ENCODE measurements around the gene EPHA8.

The EPHA8 gene

DNA sequence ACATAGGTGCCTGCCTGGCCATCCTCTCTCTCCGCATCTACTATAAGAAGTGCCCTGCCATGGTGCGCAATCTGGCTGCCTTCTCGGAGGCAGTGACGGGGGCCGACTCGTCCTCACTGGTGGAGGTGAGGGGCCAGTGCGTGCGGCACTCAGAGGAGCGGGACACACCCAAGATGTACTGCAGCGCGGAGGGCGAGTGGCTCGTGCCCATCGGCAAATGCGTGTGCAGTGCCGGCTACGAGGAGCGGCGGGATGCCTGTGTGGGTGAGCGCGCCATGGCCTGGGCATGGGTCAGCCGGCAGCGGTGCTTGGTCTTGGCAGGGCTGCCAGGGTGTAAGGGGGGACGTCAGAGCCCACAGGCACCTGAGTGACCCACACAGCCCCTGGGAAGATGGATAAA, 13.3 kb downstream of the EPHA8 start:
- ChIA-PET POLR2A (no interaction called here), CTCF (no interaction called here)
- no peak for DNase-seq (ENCODE audit: extremely low spot score)
- no peak for TF ChIP-seq FOXK2 (IDR thresholded peaks at IDR 0.05)
- TF ChIP-seq ELF4 (IDR thresholded peaks at IDR 0.05), result no peak
- TF ChIP-seq CTBP1 (IDR thresholded peaks at IDR 0.05; ENCODE audit: borderline replicate concordance), result no peak
- TF ChIP-seq ZNF384 (IDR thresholded peaks at IDR 0.05), result no peak
- TF ChIP-seq NFRKB (IDR thresholded peaks at IDR 0.05), result no peak
- TF ChIP-seq FOXA1 (IDR thresholded peaks at IDR 0.05), result no peak
- TF ChIP-seq SP1 (IDR thresholded peaks at IDR 0.05), result no peak
- TF ChIP-seq HDGF (IDR thresholded peaks at IDR 0.05; ENCODE audit: borderline replicate concordance), result no peak
- TF ChIP-seq TARDBP (IDR thresholded peaks at IDR 0.05), result no peak
- TF ChIP-seq L3MBTL2 (conservative IDR thresholded peaks at IDR 0.05), result no peak
- no peak for TF ChIP-seq BHLHE40 (IDR thresholded peaks at IDR 0.05; ENCODE audit: borderline replicate concordance)
- no peak for TF ChIP-seq ARNT (IDR thresholded peaks at IDR 0.05)
- TF ChIP-seq FOXM1 (IDR thresholded peaks at IDR 0.05; ENCODE audit: borderline replicate concordance), result no peak
- no peak for TF ChIP-seq SUZ12 (IDR thresholded peaks at IDR 0.05)
- TF ChIP-seq PKNOX1 (IDR thresholded peaks at IDR 0.05), result no peak
- no peak for TF ChIP-seq LEF1 (IDR thresholded peaks at IDR 0.05; ENCODE audit: borderline replicate concordance)

GRCh38 chr1:22578732-22579361, 15.6 kb downstream of the EPHA8 start:
- DNase-seq (ENCODE audit: extremely low spot score), result no peak
- CTCF ChIA-PET, result no interaction called here

DNA sequence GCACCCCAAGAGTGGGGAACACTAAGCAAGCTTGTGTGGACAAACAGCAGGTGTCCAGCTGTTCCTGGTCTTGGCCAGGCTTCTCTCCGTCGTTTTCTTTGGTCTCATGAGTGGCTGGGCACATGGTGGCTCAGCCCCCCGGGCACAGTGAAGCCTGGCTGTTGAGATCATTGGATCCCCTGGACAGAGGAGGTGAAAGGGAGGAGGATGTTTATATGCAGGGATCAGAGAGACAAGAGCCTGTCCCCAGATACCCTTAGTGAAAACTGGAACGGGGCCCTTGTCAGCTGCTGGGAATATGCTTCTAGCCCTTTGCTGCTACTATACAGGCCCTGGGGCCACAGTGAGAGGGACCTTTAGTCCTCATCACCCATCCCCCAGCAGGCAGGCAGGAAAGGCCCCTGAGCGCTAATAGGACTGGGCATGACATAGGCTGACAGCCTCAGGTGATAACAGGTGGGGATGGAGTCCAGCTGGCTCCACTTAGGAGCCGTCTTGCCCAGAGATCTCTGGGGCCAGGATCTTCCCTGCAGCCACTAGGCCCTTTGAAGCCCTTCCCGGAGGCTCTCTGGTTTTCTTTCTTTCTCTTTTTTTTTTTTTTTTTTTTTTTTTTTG, 16.4 kb downstream of the EPHA8 start:
- ChIA-PET CTCF (no interaction called here), POLR2A (no interaction called here)
- no peak for DNase-seq (ENCODE audit: extremely low spot score)
- no peak for TF ChIP-seq FOXK2 (IDR thresholded peaks at IDR 0.05)

More at GRCh38 chr1:22578732-22579361, 15.6 kb downstream of the EPHA8 start:
- TF ChIP-seq ZNF384 (IDR thresholded peaks at IDR 0.05), result no peak
- TF ChIP-seq ARNT (IDR thresholded peaks at IDR 0.05), result no peak
- TF ChIP-seq FOXM1 (IDR thresholded peaks at IDR 0.05; ENCODE audit: borderline replicate concordance), result no peak
- no peak for TF ChIP-seq LEF1 (IDR thresholded peaks at IDR 0.05; ENCODE audit: borderline replicate concordance)
- no peak for TF ChIP-seq NFRKB (IDR thresholded peaks at IDR 0.05)
- TF ChIP-seq FOXA1 (IDR thresholded peaks at IDR 0.05), result no peak
- TF ChIP-seq BHLHE40 (IDR thresholded peaks at IDR 0.05; ENCODE audit: borderline replicate concordance), result no peak
- TF ChIP-seq ELF4 (IDR thresholded peaks at IDR 0.05), result no peak
- TF ChIP-seq FOXK2 (IDR thresholded peaks at IDR 0.05), result no peak
- no peak for TF ChIP-seq SP1 (IDR thresholded peaks at IDR 0.05)
- no peak for TF ChIP-seq CTBP1 (IDR thresholded peaks at IDR 0.05; ENCODE audit: borderline replicate concordance)
- no peak for TF ChIP-seq SUZ12 (IDR thresholded peaks at IDR 0.05)
- TF ChIP-seq HDGF (IDR thresholded peaks at IDR 0.05; ENCODE audit: borderline replicate concordance), result no peak
- no peak for TF ChIP-seq L3MBTL2 (conservative IDR thresholded peaks at IDR 0.05)
- TF ChIP-seq PKNOX1 (IDR thresholded peaks at IDR 0.05), result no peak
- no peak for TF ChIP-seq TARDBP (IDR thresholded peaks at IDR 0.05)
- POLR2A ChIA-PET, result no interaction called here

GRCh38 chr1:22582661-22583635, 19.7 kb downstream of the EPHA8 start:
- ChIA-PET POLR2A (no interaction called here), CTCF (no interaction called here)
- no peak for DNase-seq (ENCODE audit: extremely low spot score)
- no peak for TF ChIP-seq TARDBP (IDR thresholded peaks at IDR 0.05)
- no peak for TF ChIP-seq PKNOX1 (IDR thresholded peaks at IDR 0.05)
- TF ChIP-seq ZNF384 (IDR thresholded peaks at IDR 0.05), result no peak
- TF ChIP-seq HDGF (IDR thresholded peaks at IDR 0.05; ENCODE audit: borderline replicate concordance), result no peak
- no peak for TF ChIP-seq L3MBTL2 (conservative IDR thresholded peaks at IDR 0.05)
- no peak for TF ChIP-seq FOXA1 (IDR thresholded peaks at IDR 0.05)
- TF ChIP-seq FOXK2 (IDR thresholded peaks at IDR 0.05), result no peak
- TF ChIP-seq ARNT (IDR thresholded peaks at IDR 0.05), result no peak
- no peak for TF ChIP-seq SP1 (IDR thresholded peaks at IDR 0.05)
- TF ChIP-seq CTBP1 (IDR thresholded peaks at IDR 0.05; ENCODE audit: borderline replicate concordance), result no peak
- TF ChIP-seq FOXM1 (IDR thresholded peaks at IDR 0.05; ENCODE audit: borderline replicate concordance), result no peak
- no peak for TF ChIP-seq NFRKB (IDR thresholded peaks at IDR 0.05)
- no peak for TF ChIP-seq SUZ12 (IDR thresholded peaks at IDR 0.05)
- TF ChIP-seq LEF1 (IDR thresholded peaks at IDR 0.05; ENCODE audit: borderline replicate concordance), result no peak
- no peak for TF ChIP-seq BHLHE40 (IDR thresholded peaks at IDR 0.05; ENCODE audit: borderline replicate concordance)

DNA sequence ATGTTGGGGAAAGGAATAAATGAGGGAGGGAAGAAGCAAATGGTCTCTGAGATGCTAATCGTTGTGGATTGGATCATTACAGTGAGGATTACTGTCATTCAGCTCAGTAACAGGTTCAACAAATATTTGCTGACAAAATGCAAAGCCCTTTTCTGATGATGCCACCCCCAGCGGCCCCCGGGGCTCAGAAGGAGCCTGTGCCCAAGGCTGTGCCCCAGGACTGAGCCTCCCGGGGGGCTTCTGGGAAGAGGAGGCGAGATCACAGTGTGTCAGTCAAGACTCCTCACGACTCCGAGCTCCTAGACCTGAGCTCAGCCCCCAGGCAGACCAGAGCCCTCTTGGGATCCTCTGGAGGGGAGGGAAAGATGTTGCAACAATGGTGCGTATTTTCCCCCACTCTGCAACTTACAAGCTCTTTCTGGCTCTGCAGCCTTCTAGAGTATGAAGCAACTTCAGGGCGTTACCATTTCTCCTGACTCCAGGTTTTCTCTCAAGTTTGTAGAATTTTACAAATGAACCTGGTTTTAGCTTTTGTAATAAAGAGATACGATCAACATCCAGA, 20.8 kb downstream of the EPHA8 start:
- TF ChIP-seq HDGF (IDR thresholded peaks at IDR 0.05; ENCODE audit: borderline replicate concordance) (no peak), SP1 (IDR thresholded peaks at IDR 0.05) (no peak), FOXK2 (IDR thresholded peaks at IDR 0.05) (no peak), L3MBTL2 (conservative IDR thresholded peaks at IDR 0.05) (no peak), FOXA1 (IDR thresholded peaks at IDR 0.05) (no peak), ZNF384 (IDR thresholded peaks at IDR 0.05) (no peak), PKNOX1 (IDR thresholded peaks at IDR 0.05) (no peak), FOXM1 (IDR thresholded peaks at IDR 0.05; ENCODE audit: borderline replicate concordance) (no peak), SUZ12 (IDR thresholded peaks at IDR 0.05) (no peak), CTBP1 (IDR thresholded peaks at IDR 0.05; ENCODE audit: borderline replicate concordance) (no peak), TARDBP (IDR thresholded peaks at IDR 0.05) (no peak), ELF4 (IDR thresholded peaks at IDR 0.05) (no peak), ARNT (IDR thresholded peaks at IDR 0.05) (no peak), LEF1 (IDR thresholded peaks at IDR 0.05; ENCODE audit: borderline replicate concordance) (no peak), NFRKB (IDR thresholded peaks at IDR 0.05) (no peak), BHLHE40 (IDR thresholded peaks at IDR 0.05; ENCODE audit: borderline replicate concordance) (no peak)
- DNase-seq (ENCODE audit: extremely low spot score), result no peak
- ChIA-PET CTCF (no interaction called here), POLR2A (no interaction called here)
